Ishikawa (cell line): ENCODE data around the gene FRMD4B.

Experiments used
- EGR1 ChIP-seq: IDR thresholded peaks from 2 replicates; pipeline ENCODE4 v1.6.1; 2012
- EP300 ChIP-seq: IDR thresholded peaks from 2 replicates; pipeline ENCODE4 v1.6.1; 2012; ENCODE audit warnings: borderline replicate concordance
- RAD21 ChIP-seq: IDR thresholded peaks from 2 replicates; pipeline ENCODE4 v1.6.1; 2012; ENCODE audit warnings: low read depth
- USF1 ChIP-seq: IDR thresholded peaks from 2 replicates; pipeline ENCODE4 v1.6.1; 2012
- TF ChIP-seq, protein P1 (sequence below): IDR thresholded peaks from 2 replicates; pipeline ENCODE4 v1.6.1; 2012

- TF ChIP-seq, protein P1, sequence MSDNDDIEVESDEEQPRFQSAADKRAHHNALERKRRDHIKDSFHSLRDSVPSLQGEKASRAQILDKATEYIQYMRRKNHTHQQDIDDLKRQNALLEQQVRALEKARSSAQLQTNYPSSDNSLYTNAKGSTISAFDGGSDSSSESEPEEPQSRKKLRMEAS: no peak
- no peak for TF ChIP-seq RAD21
- no peak for TF ChIP-seq USF1
- no peak for TF ChIP-seq EGR1
- TF ChIP-seq EP300: no peak
These were observed 25.2 kb downstream of the FRMD4B start for GRCh38 chr3:69360690-69361089.
